GM12878 (cell line): ENCODE data around the gene SLC25A47. TPM values are rescaled to one million over a fixed set of nuclear protein-coding genes. Genes with fewer than 3 reads are reported as not detected.

Source experiments
- BHLHE40 ChIP-seq, 2 experiments: fragments of 450-650 bp in 1 of 2; IDR thresholded peaks; 2 replicates each; pipeline ENCODE4 v1.6.1; 2011 to 2017; ENCODE audit warnings: low read depth in 2 of 2, borderline replicate concordance in 1 of 2, improper control_type of control experiment in 1 of 2, low read length in 1 of 2, mild to moderate bottlenecking in 1 of 2
- BRCA1 ChIP-seq: IDR thresholded peaks from 2 replicates; pipeline ENCODE4 v1.6.1; 2011; ENCODE audit warnings: low read depth, low read length, improper control_type of control experiment
- CBX3 ChIP-seq: fragments of 200-600 bp; sonication (generic); IDR thresholded peaks from 2 replicates; pipeline ENCODE4 v1.6.1; 2016; ENCODE audit warnings: low read depth, borderline replicate concordance
- CREB1 ChIP-seq: IDR thresholded peaks from 2 replicates; pipeline ENCODE4 v1.6.1; 2012; ENCODE audit warnings: low read depth, mild to moderate bottlenecking, inconsistent platforms
- EGR1 ChIP-seq, 2 experiments: IDR thresholded peaks; 1 replicate in 1 of 2; 2 replicates in 1 of 2; pipeline ENCODE4 v1.6.1; 2011 to 2012; ENCODE audit warnings: low read depth in 2 of 2, low read length in 2 of 2, borderline replicate concordance in 1 of 2, mild to moderate bottlenecking in 1 of 2, moderate library complexity in 1 of 2
- EP300 ChIP-seq, 2 experiments: fragments of 150-350 bp in 1 of 2; IDR thresholded peaks; 2 replicates each; pipeline ENCODE4 v1.6.1; 2011 to 2012; ENCODE audit warnings: low read depth in 2 of 2, low read length in 2 of 2, borderline replicate concordance in 1 of 2, improper control_type of control experiment in 1 of 2, inconsistent platforms in 1 of 2; ENCODE audit not compliant: control insufficient read depth in 1 of 2
- HCFC1 ChIP-seq: fragments of 150-350 bp; IDR thresholded peaks from 2 replicates; pipeline ENCODE4 v1.6.1; 2014; ENCODE audit warnings: low read length
- HDAC2 ChIP-seq: fragments of 200-600 bp; sonication (generic); IDR thresholded peaks from 2 replicates; pipeline ENCODE4 v1.6.1; 2017
- HDGF ChIP-seq: fragments of 450-650 bp; IDR thresholded peaks from 2 replicates; pipeline ENCODE4 v1.6.1; 2016; ENCODE audit warnings: antibody characterized with exemption
- KAT2A ChIP-seq: conservative IDR thresholded peaks from 2 replicates; pipeline ENCODE4 v1.6.1; 2011; ENCODE audit warnings: low read depth, low read length; ENCODE audit not compliant: control insufficient read depth
- NFXL1 ChIP-seq: fragments of 450-650 bp; IDR thresholded peaks from 2 replicates; pipeline ENCODE4 v1.6.1; 2017; ENCODE audit warnings: antibody characterized with exemption, mild to moderate bottlenecking, borderline replicate concordance
- NKRF ChIP-seq: fragments of 450-650 bp; conservative IDR thresholded peaks from 2 replicates; pipeline ENCODE4 v1.6.1; 2017; ENCODE audit warnings: mild to moderate bottlenecking, moderate library complexity
- POLR2A ChIP-seq: IDR thresholded peaks from 2 replicates; pipeline ENCODE4 v1.6.1; 2011; ENCODE audit warnings: low read depth, mild to moderate bottlenecking, low read length
- POLR2AphosphoS2 ChIP-seq: IDR thresholded peaks from 2 replicates; pipeline ENCODE4 v1.6.1; 2011; ENCODE audit warnings: low read depth, mild to moderate bottlenecking, low read length, improper control_type of control experiment, moderate library complexity
- RAD21 ChIP-seq: IDR thresholded peaks from 2 replicates; pipeline ENCODE4 v1.6.1; 2011; ENCODE audit warnings: mild to moderate bottlenecking, low read depth, low read length, moderate library complexity; ENCODE audit not compliant: insufficient read depth
- RAD51 ChIP-seq: fragments of 450-650 bp; IDR thresholded peaks from 2 replicates; pipeline ENCODE4 v1.6.1; 2016; ENCODE audit warnings: moderate library complexity, mild to moderate bottlenecking, inconsistent platforms
- RB1 ChIP-seq: fragments of 450-650 bp; formaldehyde crosslinking; IDR thresholded peaks from 2 replicates; pipeline ENCODE4 v1.6.1; 2017; ENCODE audit warnings: mild to moderate bottlenecking, borderline replicate concordance
- RCOR1 ChIP-seq: conservative IDR thresholded peaks from 2 replicates; pipeline ENCODE4 v1.6.1; 2012; ENCODE audit warnings: low read depth, low read length, improper control_type of control experiment
- RELA ChIP-seq: fragments of 450-650 bp; IDR thresholded peaks from 2 replicates; pipeline ENCODE4 v1.8.0; 2014; ENCODE audit warnings: borderline replicate concordance; ENCODE audit not compliant: partially characterized antibody
- RFX5 ChIP-seq: IDR thresholded peaks from 2 replicates; pipeline ENCODE4 v1.6.1; 2011; ENCODE audit warnings: low read depth, low read length, improper control_type of control experiment
- SMAD5 ChIP-seq: IDR thresholded peaks from 2 replicates; pipeline ENCODE4 v1.6.1; 2016; ENCODE audit warnings: antibody characterized with exemption, low read depth
- SMARCA5 ChIP-seq: fragments of 450-650 bp; IDR thresholded peaks from 2 replicates; pipeline ENCODE4 v1.6.1; 2017; ENCODE audit warnings: mild to moderate bottlenecking
- TAF1 ChIP-seq: IDR thresholded peaks from 2 replicates; pipeline ENCODE4 v1.6.1; 2011; ENCODE audit warnings: mild to moderate bottlenecking, low read depth, low read length, borderline replicate concordance
- ZNF207 ChIP-seq: fragments of 450-650 bp; IDR thresholded peaks from 2 replicates; pipeline ENCODE4 v1.6.1; 2014; ENCODE audit warnings: antibody characterized with exemption, mild to moderate bottlenecking, borderline replicate concordance
- polyA plus RNA-seq, 11 experiments: library from polyadenylated mRNA; depleted of rRNA in 4 of 11; unstranded in 6 of 11; stranded (reverse) in 5 of 11; fragments of >200 nt; fragmentation: Nextera tagmentation in 4 of 11; fragmentation: Illumina TruSeq in 1 of 11; extraction: Ambion mirVana in 4 of 11; extraction: Trizol in 1 of 11; gene quantifications; 1 replicate in 1 of 11; 2 replicates in 10 of 11; pipeline versions ENCODE4 v1.2.1 to v1.2.3, GENCODE V29; 2011 to 2016; ENCODE audit warnings: inconsistent platforms in 2 of 11, missing spikeins in 2 of 11, low read depth in 1 of 11
- total RNA-seq, 4 experiments: library from RNA; depleted of rRNA in 3 of 4; stranded (reverse); fragments of >200 nt in 3 of 4; fragmentation: Illumina TruSeq in 1 of 4; extraction: Trizol in 1 of 4; gene quantifications; 2 replicates each; pipeline versions ENCODE4 v1.2.1 to v1.2.3, GENCODE V29; 2013 to 2021
- TF ChIP-seq, protein P1 (sequence below): fragments of 450-650 bp; IDR thresholded peaks from 2 replicates; pipeline ENCODE4 v1.6.1; 2017; ENCODE audit warnings: mild to moderate bottlenecking, moderate library complexity

The SLC25A47 gene
- total and polyA plus RNA-seq, 10 of the 15 experiments (the other 5 are each of a cell fraction or from before 2014, with no cell fraction given): 0.14 TPM; not detected in 9

DNA sequence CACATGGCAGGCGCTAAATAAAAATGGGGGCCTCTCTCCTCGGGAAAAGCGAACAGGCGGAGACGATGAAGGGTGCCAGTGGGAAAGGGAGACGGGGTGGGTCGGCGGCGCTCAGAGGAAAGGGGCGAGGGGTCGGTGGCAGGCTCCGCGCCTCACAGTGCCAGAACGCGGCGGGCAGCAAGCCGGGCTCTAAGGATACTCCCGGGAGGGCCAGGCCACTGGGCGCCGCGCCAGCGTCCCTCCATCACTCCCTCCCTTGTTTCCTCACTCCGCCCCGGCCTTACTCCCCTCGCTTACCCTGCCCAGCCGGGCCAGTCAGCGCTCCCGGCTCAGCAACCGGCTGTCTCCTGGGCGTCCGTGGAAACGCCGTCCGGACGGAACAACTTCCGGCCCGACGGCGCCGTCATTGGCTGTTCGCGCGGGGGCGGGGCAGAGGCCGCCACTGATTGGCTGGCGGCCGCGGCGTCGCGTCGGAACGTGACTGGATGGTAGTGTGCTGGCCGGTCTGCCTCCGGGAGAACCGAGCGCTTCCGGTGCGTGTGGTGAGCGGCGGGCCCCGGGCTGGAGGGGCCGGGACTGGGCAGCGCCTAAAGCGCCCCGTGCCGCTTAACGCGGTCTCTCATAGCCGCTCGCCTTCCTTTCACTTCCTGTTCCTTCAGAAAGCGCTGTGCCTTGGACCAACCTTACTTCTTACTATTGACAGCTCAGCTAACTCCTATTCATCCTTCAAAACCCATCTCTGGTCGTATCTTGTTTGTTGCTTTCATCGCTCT is 53.0 kb downstream of the SLC25A47 start, which contains the start of gene WDR25 (continued):
- peak; percentile 64; the same call in 1 of the 2 replicates for TF ChIP-seq POLR2AphosphoS2
- TF ChIP-seq NKRF: peak; percentile 92
- no peak for TF ChIP-seq HDGF
- peak; percentile 94 for TF ChIP-seq SMARCA5
- TF ChIP-seq TAF1: peak; percentile 78
- peak; percentile 91 for TF ChIP-seq POLR2A
- peak; percentile 23 to 82; a peak in 3 of 4 replicates for TF ChIP-seq BHLHE40 (IDR thresholded peaks at IDR 0.05; ENCODE audit: borderline replicate concordance in 1 of 2, low read depth in 2 of 2, low read length in 1 of 2)
- no peak for TF ChIP-seq EP300 (IDR thresholded peaks at IDR 0.05; ENCODE audit: borderline replicate concordance in 1 of 2, control insufficient read depth in 1 of 2, low read depth in 2 of 2, low read length in 2 of 2)
- TF ChIP-seq BRCA1: 0 out of 2 replicates have a peak, but pooled peaks have one; percentile 3
- no peak for TF ChIP-seq KAT2A
- TF ChIP-seq CREB1: peak; percentile 92
- peak; percentile 41 for TF ChIP-seq RELA
- peak; percentile 68; the same call in 1 of the 2 replicates for TF ChIP-seq ZNF207
- no peak for TF ChIP-seq RAD51
- TF ChIP-seq, protein P1, sequence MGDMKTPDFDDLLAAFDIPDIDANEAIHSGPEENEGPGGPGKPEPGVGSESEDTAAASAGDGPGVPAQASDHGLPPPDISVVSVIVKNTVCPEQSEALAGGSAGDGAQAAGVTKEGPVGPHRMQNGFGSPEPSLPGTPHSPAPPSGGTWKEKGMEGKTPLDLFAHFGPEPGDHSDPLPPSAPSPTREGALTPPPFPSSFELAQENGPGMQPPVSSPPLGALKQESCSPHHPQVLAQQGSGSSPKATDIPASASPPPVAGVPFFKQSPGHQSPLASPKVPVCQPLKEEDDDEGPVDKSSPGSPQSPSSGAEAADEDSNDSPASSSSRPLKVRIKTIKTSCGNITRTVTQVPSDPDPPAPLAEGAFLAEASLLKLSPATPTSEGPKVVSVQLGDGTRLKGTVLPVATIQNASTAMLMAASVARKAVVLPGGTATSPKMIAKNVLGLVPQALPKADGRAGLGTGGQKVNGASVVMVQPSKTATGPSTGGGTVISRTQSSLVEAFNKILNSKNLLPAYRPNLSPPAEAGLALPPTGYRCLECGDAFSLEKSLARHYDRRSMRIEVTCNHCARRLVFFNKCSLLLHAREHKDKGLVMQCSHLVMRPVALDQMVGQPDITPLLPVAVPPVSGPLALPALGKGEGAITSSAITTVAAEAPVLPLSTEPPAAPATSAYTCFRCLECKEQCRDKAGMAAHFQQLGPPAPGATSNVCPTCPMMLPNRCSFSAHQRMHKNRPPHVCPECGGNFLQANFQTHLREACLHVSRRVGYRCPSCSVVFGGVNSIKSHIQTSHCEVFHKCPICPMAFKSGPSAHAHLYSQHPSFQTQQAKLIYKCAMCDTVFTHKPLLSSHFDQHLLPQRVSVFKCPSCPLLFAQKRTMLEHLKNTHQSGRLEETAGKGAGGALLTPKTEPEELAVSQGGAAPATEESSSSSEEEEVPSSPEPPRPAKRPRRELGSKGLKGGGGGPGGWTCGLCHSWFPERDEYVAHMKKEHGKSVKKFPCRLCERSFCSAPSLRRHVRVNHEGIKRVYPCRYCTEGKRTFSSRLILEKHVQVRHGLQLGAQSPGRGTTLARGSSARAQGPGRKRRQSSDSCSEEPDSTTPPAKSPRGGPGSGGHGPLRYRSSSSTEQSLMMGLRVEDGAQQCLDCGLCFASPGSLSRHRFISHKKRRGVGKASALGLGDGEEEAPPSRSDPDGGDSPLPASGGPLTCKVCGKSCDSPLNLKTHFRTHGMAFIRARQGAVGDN: peak; percentile 56
- TF ChIP-seq EGR1 (IDR thresholded peaks at IDR 0.05; ENCODE audit: borderline replicate concordance in 1 of 2, low read depth in 2 of 2, low read length in 2 of 2): peak; percentile 44 to 69
- 0 out of 2 replicates have a peak, but pooled peaks have one; percentile 49 for TF ChIP-seq HDAC2
- peak; percentile 73 for TF ChIP-seq HCFC1
- TF ChIP-seq RFX5: peak; percentile 76
- TF ChIP-seq RB1: peak; percentile 59; the same call in 1 of the 2 replicates
- TF ChIP-seq RCOR1: no peak
- TF ChIP-seq CBX3: no peak
- TF ChIP-seq NFXL1: 0 out of 2 replicates have a peak, but pooled peaks have one; percentile 43
- no peak for TF ChIP-seq RAD21
- 0 out of 2 replicates have a peak, but pooled peaks have one; percentile 15 for TF ChIP-seq SMAD5
